WI38 (cell line): Measurements from ENCODE around the gene DEFB119.
"Not testable (repeated sequence)": the region's sequence is repeated elsewhere in the genome, so short reads cannot be mapped to it uniquely, and the experiment has no call there.

Source experiments
- H3K4me3 ChIP-seq: 2 replicates; pipeline ENCODE4 v1.5.1; 2011; ENCODE audit warnings: low read depth, mild to moderate bottlenecking, control low read depth, low read length
- CTCF ChIP-seq: IDR thresholded peaks from 2 replicates; pipeline ENCODE4 v1.5.1; 2012; ENCODE audit warnings: low read depth, mild to moderate bottlenecking, control low read depth, low read length

The DEFB119 gene

GRCh38 chr20:31390490-31390889 is at the start of gene DEFB119:
Gene DEFB119 (minus strand): TSS chr20:31390590. CDS start chr20:31390483, 107 bp downstream.
- TF ChIP-seq CTCF = no peak
- H3K4me3 ChIP-seq = no peak within 1 kb of the TSS

- no peak for TF ChIP-seq CTCF
- H3K4me3 ChIP-seq = no peak overlapping the region
These were observed 40.3 kb upstream of the DEFB119 start for GRCh38 chr20:31430568-31431115.

- not testable (repeated sequence) for H3K4me3 ChIP-seq
These were observed 37.2 kb upstream of the DEFB119 start for GRCh38 chr20:31427576-31427975.

- not testable (repeated sequence) for H3K4me3 ChIP-seq
These were observed 36.6 kb upstream of the DEFB119 start for GRCh38 chr20:31426891-31427551.

- no peak for TF ChIP-seq CTCF
- H3K4me3 ChIP-seq = no peak overlapping the region
These were observed 35.4 kb upstream of the DEFB119 start for GRCh38 chr20:31425797-31426196.

GRCh38 chr20:31418307-31418706 is 27.9 kb upstream of the DEFB119 start:
- TF ChIP-seq CTCF = no peak
- H3K4me3 ChIP-seq = no peak overlapping the region

- TF ChIP-seq CTCF = no peak
- no peak overlapping the region for H3K4me3 ChIP-seq
These were observed 25.3 kb upstream of the DEFB119 start for GRCh38 chr20:31415653-31416052.

- TF ChIP-seq CTCF = no peak
- H3K4me3 ChIP-seq = no peak overlapping the region
These were observed 24.0 kb upstream of the DEFB119 start for GRCh38 chr20:31414381-31414780.
